IPS-18a (cell line): ENCODE measurements around the gene HIVEP3.

Experiments used
- H3K27ac ChIP-seq: one replicate; pipeline ENCODE4 v1.5.1; 2013; ENCODE audit warnings: low read length
- H3K27me3 ChIP-seq: one replicate; pipeline ENCODE4 v1.6.1; 2013; ENCODE audit warnings: mild to moderate bottlenecking, low read length; ENCODE audit not compliant: control insufficient read depth, insufficient read depth
- H3K36me3 ChIP-seq: one replicate; pipeline ENCODE4 v1.6.1; 2013; ENCODE audit warnings: low read depth, low read length; ENCODE audit not compliant: control insufficient read depth
- H3K4me1 ChIP-seq: one replicate; pipeline ENCODE4 v1.6.1; 2013; ENCODE audit warnings: low read depth, low read length; ENCODE audit not compliant: control insufficient read depth
- H3K4me3 ChIP-seq: one replicate; pipeline ENCODE4 v1.5.1; 2013; ENCODE audit warnings: low read length
- H3K9ac ChIP-seq: one replicate; pipeline ENCODE4 v1.6.1; 2013; ENCODE audit warnings: mild to moderate bottlenecking, low read length, moderate library complexity
- H3K9me3 ChIP-seq: one replicate; pipeline ENCODE4 v1.6.1; 2013; ENCODE audit warnings: low read depth, low read length; ENCODE audit not compliant: control insufficient read depth

HIVEP3 gene

DNA sequence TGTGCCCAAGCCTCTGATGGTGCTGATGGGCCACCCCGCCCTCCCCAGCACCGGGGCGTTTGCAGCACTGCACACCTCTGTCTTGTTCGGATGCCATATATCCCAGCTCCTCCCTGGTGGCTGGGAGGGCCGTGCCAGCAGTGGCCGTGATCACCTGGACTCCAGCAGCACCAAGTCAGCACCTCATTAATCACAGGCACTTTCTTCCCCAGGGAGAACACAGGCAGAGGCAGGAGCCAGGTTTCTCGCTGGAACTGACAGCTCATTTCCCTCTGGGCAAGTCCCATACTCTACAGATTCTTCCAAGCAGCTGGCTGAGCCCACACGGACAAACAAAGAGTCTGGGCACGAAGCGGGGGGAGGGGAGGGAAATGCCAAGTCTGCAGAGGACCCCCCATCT is 292.6 kb downstream of the HIVEP3 start:
- Histone ChIP-seq H3K4me1 (no peaks in the 10 kb centered on the region), H3K27me3 (no peaks in the 10 kb centered on the region), H3K9me3 (no peaks in the 10 kb centered on the region), H3K9ac (no peak overlapping the region), H3K36me3 (no peaks in the 10 kb centered on the region), H3K27ac (no peak overlapping the region), H3K4me3 (no peak overlapping the region)

GRCh38 chr1:41623736-41624135 is 295.0 kb downstream of the HIVEP3 start:
- Histone ChIP-seq H3K4me1 (peaks cover 13% of the 10 kb centered on the region), H3K4me3 (no peak overlapping the region), H3K9ac (no peak overlapping the region), H3K36me3 (no peaks in the 10 kb centered on the region), H3K27ac (no peak overlapping the region), H3K9me3 (no peaks in the 10 kb centered on the region), H3K27me3 (no peaks in the 10 kb centered on the region)

DNA sequence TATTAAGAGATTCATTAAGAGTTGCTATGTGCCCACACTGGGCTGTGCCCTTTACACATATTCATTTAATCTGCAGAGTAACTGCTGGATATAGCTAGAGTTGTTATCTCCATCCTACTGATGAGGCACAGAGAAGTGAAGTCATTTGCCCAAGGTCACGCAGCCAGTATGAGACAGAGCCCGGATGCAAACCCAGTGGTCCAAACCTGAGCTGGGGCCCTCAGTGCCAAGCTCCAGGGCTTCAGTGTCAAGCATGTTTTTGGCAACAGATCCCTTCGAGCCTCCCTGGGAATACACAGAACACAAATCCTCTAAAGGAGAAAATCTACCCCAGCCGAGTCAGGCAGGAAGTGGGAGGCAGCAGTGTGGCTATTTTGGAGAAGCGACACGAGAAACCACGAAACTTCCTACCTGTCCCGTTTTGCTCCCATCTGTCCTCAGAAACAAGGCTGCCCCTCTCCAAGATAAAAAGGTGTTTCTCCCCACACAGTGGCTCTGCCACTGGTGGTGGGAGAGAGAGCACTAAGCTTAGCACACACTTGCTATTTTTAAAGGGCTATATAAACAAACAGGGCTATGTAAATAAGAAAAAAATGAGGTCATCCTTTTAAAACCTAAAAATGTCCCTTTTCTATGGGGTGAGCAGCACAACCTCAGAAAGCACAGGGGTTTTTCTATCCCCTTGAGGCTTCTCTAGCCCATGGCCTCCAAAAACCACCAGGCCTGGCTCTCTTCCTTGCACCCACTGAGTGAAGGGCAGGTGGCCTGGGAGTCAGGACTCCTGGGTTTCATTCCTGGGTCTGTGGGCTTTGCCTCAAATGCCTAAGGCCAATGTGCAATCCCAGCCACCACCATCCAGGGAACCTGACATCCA is 295.6 kb downstream of the HIVEP3 start:
- Histone ChIP-seq H3K9ac (no peak overlapping the region), H3K27me3 (no peaks in the 10 kb centered on the region), H3K36me3 (no peaks in the 10 kb centered on the region), H3K9me3 (no peaks in the 10 kb centered on the region), H3K4me1 (peaks cover 13% of the 10 kb centered on the region), H3K4me3 (no peak overlapping the region), H3K27ac (no peak overlapping the region)

- Histone ChIP-seq H3K4me1 (peaks cover 13% of the 10 kb centered on the region), H3K4me3 (no peak overlapping the region), H3K27ac (no peak overlapping the region), H3K9me3 (no peaks in the 10 kb centered on the region), H3K27me3 (no peaks in the 10 kb centered on the region), H3K9ac (no peak overlapping the region), H3K36me3 (no peaks in the 10 kb centered on the region)
Observed at GRCh38 chr1:41622402-41622801, 296.3 kb downstream of the HIVEP3 start.

DNA sequence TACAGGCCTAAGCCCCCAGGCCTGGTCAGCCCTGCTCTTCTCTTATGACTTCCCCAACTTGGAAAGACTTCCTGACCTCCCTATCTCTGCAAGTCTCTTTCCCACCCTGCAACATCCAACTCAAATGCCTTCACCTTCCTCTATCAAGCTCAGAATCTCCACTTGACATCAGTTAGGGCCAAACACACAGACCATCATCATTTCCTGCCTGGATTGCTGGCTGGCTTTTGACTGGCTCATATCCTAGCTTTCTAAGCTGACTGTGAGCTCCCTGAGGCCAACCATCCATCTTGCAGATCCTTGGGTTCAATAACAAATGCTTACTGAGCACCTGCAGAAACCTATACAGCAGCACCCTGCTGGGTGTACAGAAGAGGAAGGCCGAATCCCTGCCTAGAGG is 296.9 kb downstream of the HIVEP3 start:
- Histone ChIP-seq H3K9ac (no peak overlapping the region), H3K4me1 (peaks cover 13% of the 10 kb centered on the region), H3K9me3 (no peaks in the 10 kb centered on the region), H3K27ac (no peak overlapping the region), H3K36me3 (no peaks in the 10 kb centered on the region), H3K27me3 (no peaks in the 10 kb centered on the region), H3K4me3 (no peak overlapping the region)

DNA sequence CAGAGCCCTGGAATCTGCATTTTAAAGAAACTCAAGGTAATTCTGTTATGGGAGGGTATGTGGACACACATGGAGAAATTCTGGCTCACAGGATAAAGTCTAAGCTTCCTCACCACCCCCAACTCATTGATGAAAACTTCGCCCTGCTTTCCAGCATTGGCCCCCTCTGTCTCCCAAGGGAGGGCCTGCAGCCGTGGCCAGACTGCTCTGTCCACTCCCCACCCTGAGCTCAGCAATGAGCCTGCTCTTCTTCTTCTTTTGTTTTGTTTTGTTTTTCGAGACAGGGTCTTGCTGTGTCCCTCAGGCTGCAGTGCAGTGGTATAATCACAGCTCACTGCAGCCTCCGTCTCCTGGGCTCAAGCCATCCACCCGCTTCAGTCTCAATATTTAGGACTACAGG is 297.5 kb downstream of the HIVEP3 start:
- Histone ChIP-seq H3K27me3 (no peaks in the 10 kb centered on the region), H3K36me3 (no peaks in the 10 kb centered on the region)

GRCh38 chr1:41620365-41621169 is 298.2 kb downstream of the HIVEP3 start:
- Histone ChIP-seq H3K27ac (no peak overlapping the region), H3K4me1 (peaks cover 13% of the 10 kb centered on the region), H3K4me3 (no peak overlapping the region), H3K9ac (no peak overlapping the region), H3K36me3 (no peaks in the 10 kb centered on the region), H3K9me3 (no peaks in the 10 kb centered on the region), H3K27me3 (no peaks in the 10 kb centered on the region)

More for the DNA sequence above, 297.5 kb downstream of the HIVEP3 start:
- H3K4me1 ChIP-seq: peaks cover 13% of the 10 kb centered on the region
- H3K9me3 ChIP-seq: no peaks in the 10 kb centered on the region
- no peak overlapping the region for H3K9ac ChIP-seq
- no peak overlapping the region for H3K4me3 ChIP-seq
- no peak overlapping the region for H3K27ac ChIP-seq

GRCh38 chr1:41619511-41620364 is 299.0 kb downstream of the HIVEP3 start:
- Histone ChIP-seq H3K27me3 (no peaks in the 10 kb centered on the region), H3K27ac (no peak overlapping the region), H3K9ac (no peak overlapping the region), H3K9me3 (no peaks in the 10 kb centered on the region), H3K36me3 (no peaks in the 10 kb centered on the region), H3K4me3 (no peak overlapping the region), H3K4me1 (peaks cover 13% of the 10 kb centered on the region)

- Histone ChIP-seq H3K27me3 (no peaks in the 10 kb centered on the region), H3K4me3 (no peak overlapping the region), H3K36me3 (no peaks in the 10 kb centered on the region), H3K27ac (no peak overlapping the region), H3K4me1 (peaks cover 13% of the 10 kb centered on the region), H3K9me3 (no peaks in the 10 kb centered on the region), H3K9ac (no peak overlapping the region)
Observed at GRCh38 chr1:41618871-41619270, 299.9 kb downstream of the HIVEP3 start.

DNA sequence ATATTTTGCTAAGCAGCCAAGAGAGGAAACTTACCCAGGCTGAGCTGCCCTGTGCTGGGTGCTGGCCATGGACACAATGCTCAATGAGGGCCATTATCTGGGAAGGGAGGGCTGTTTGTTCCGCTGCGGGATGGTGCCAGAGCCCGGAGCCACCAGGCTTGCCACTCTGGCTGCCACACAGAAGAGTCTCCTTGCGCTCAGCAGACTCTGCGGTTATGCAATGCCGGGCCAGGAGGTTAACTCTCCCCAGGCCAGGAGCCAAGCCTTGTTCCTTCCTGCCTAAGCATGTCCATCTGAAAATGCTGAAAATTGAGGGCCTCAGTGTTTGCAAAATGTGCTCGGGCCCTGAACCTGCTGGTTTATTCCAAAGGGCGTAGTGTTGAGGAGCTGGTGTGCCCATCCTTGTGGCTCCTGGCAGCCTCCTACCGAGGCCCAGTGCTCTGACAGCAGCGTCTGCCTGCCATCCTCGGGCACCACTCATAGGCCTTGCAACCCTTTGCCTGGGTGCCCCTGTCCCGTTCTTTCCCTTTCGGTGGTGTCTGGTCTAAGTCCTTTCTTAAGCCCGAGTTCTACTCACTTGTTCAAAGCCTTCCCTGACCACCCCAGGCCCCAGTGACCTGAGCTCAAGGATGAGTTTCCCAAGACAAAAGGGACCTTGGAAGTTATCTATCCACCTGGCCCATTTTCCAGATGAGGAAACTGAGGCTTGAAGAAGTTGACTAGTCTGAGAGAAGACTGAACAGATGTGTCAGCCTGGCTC is 300.5 kb downstream of the HIVEP3 start:
- Histone ChIP-seq H3K9ac (no peak overlapping the region), H3K4me3 (no peak overlapping the region)

More for the DNA sequence above, 300.5 kb downstream of the HIVEP3 start:
- Histone ChIP-seq H3K36me3 (no peaks in the 10 kb centered on the region), H3K27me3 (no peaks in the 10 kb centered on the region), H3K27ac (no peak overlapping the region), H3K9me3 (no peaks in the 10 kb centered on the region), H3K4me1 (peaks cover 13% of the 10 kb centered on the region)
